ENCODE data around the gene ZFYVE26.

Gene ZFYVE26

DNA sequence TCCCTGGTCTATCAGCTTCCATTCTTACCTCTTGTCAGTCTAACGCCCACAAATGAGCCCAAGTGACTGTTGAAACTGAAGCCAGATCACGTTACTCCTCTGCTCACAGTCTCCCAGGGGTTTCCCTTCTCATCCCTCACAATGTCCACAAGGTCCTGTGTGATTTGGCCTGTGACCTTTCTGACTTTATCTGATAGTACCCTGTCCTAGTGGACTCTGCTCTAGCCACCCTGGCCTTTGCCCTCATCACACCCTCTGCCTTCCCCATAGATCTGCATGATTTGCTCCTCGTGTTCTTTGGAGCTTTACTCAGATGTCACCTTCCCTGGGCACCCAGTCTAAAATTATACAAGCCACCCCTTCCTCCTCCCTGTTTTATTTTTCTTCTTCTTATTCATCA is 59.2 kb downstream of the ZFYVE26 start:
- no peak for TF ChIP-seq POLR2A (IDR thresholded peaks at IDR 0.05; ENCODE audit: low read length)
- TF ChIP-seq GATA1 (IDR thresholded peaks at IDR 0.05; ENCODE audit: low read depth, low read length): no peak
- no peak for DNase-seq

DNA sequence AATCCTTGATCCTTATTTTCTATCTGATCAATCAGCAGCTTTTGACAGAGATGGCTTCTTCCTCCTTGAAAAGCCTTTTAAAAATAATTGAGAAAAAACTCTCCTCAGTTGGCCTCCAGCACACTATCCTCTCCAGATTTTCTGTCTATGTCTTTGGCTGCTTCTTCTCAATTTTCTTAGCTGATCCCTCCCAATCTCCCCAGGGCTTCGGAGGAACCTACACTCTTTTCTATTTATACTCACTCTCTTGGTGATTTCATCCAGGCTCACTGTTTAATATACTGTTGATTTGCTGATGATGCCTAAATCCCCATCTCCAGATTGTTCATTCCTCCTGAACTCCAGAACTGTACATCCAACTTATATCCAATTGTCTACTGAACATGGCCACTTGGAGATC is 59.9 kb downstream of the ZFYVE26 start:
- no peak for TF ChIP-seq POLR2A (IDR thresholded peaks at IDR 0.05; ENCODE audit: low read length)
- no peak for TF ChIP-seq GATA1 (IDR thresholded peaks at IDR 0.05; ENCODE audit: low read depth, low read length)
- DNase-seq: no peak

DNA sequence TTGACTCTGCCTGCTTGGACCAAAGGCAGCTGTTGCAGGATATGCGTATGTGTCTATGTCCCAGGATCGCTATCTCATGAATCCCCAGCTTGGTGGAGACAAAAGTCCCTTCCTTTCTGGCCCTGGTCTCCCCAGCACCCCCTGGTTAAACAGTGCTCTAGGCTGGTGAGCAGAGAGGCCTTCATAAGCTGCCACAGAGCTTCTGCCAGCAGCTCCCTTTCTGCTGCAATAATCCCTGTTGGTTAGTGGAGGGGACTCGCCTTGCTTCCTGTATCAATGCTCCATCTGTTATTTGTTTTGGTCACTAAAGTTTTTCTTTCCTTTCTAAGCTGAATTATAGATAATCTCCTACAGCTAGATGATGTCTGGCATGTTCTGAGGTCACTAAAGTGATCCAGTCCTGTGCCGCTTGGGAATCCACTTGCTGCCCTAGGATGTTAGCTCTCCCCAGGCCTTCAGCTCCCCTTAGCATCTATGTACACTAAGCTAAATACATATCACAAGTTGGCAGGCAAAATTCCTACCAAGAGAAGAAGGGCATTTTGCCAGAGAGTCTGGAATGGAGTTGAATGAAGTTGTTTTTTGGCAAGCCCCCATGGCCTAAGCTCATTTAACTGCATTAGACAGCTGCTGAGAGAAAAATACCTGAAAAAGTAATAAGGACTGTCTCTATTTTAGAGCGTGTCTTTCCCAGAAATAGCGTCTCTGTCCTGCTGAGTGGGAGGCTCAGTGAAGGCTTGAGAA is 66.9 kb downstream of the ZFYVE26 start:
- TF ChIP-seq POLR2A (IDR thresholded peaks at IDR 0.05; ENCODE audit: low read length) (no peak), GATA1 (IDR thresholded peaks at IDR 0.05; ENCODE audit: low read depth, low read length) (no peak)
- no peak for DNase-seq

DNA sequence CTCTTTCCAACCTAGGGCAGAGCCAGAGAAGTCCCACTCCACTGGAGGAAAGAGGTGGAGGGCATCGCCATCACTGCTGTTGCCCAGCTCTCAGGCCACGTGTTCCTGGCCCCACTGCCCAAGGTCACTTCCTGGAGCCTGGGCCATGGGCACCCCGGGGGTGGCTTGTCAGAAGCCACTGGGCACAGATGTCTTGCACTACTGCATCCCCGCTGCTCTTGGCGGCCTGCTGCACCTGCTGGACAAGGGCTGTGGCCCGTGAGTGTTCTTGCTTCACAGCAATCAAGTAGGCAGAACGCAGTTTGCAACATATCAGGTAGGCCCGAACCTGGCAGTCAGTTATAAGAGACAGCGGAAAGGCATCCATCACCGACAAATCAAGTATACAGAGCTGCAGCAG is 68.1 kb downstream of the ZFYVE26 start:
- TF ChIP-seq POLR2A (IDR thresholded peaks at IDR 0.05; ENCODE audit: low read length) (no peak), GATA1 (IDR thresholded peaks at IDR 0.05; ENCODE audit: low read depth, low read length) (no peak)
- DNase-seq: no peak

DNA sequence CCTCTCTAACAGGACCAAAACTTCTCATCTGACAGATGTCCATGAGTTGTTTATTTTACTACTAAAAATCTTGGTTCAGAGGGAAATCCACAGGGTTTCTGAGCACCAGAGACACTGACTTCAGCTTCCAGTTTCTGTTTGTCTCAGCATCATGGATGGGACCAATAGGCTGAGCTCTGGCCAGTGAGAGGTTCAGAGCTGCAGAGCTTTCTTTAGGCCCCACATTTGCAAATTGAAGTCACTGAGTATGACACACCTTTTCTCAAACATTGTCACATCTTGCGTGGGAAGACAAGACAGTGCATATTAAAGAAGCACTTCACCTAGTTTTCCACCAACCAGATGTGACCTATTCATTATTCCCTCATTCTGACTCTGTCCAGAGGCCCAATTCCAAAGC is 69.5 kb downstream of the ZFYVE26 start:
- DNase-seq: no peak

DNA sequence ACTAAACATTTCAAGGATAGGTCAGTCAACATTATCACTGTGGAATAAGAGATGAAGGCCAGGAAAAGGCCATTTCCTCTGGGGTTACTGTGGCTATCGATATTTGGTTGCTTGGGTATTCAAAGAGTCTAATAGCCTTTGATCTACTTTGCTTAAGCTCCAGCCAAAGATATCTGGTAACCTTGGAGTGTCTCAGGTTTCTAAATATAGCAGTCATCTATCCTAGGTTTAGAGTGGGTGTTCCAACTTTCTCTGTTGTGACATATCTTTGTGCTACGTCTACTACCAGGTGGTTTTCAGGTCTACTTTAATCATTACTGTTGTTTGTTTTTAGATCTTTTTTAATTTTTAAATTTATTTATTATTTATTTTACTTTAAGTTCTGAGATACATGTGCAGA is 72.3 kb downstream of the ZFYVE26 start:
- TF ChIP-seq GATA1 (IDR thresholded peaks at IDR 0.05; ENCODE audit: low read depth, low read length): no peak
- no peak for TF ChIP-seq POLR2A (IDR thresholded peaks at IDR 0.05; ENCODE audit: low read length)

More for the DNA sequence above, 69.5 kb downstream of the ZFYVE26 start:
- TF ChIP-seq GATA1 (IDR thresholded peaks at IDR 0.05; ENCODE audit: low read depth, low read length): no peak
- no peak for TF ChIP-seq POLR2A (IDR thresholded peaks at IDR 0.05; ENCODE audit: low read length)

DNA sequence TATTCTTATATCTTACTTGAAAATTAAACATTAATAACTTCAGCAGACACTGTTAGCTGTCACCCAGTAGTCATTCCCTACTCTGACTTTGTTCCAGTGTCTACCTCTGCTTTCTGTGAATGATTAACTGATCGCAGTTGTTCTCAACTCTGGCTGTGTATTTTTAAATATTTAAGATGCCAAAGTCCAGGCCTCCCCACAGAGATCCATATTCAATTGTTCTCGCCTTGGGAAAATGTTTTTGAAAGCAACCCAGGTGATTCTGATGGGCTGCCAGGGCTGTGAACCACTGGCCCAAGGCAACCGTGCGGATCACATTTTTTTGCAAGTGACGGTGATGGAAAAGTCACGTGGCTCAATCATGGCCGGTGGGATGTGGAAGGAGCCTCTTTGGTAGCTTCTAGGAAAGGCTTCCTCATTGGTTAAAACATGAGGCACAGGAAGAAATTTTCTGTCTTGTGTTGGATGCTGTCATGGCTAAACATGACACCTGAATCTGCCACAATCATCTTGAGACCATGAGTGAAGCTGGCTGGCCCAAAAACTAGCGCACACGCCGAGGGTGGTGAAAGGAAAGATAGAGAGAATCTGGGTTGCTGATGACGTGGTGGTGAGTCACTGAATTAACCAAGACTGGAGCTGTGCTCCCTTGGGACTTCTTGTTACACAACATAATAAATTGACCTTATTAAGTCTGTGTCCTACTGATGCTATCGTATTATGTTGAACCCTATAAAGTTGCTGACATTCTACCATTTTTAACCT is 77.5 kb downstream of the ZFYVE26 start:
- TF ChIP-seq POLR2A (IDR thresholded peaks at IDR 0.05; ENCODE audit: low read length) (no peak), GATA1 (IDR thresholded peaks at IDR 0.05; ENCODE audit: low read depth, low read length) (no peak)
- peak in 1 of 2 experiments; percentile 49 for DNase-seq

More for the DNA sequence above, 72.3 kb downstream of the ZFYVE26 start:
- no peak for DNase-seq

DNA sequence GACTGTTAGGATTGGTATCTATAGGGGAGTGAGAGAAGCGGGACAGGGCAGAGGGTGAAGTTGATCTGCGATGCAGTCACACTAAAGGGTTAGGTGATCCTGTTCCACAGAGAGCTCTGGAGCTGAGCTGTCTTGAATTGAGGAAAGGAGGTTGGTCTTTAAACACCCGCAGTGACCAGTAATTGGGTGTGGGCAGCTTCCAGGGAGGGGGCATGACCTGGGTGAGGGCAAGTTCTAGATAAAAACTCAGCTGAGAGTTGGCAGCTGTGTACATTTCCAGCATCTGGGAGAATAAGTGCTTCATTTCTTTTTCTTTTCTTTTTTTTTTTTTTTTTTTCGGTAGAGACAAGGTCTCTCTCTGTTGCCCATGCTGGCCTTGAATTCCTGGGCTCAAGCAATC is 79.6 kb downstream of the ZFYVE26 start:
- TF ChIP-seq GATA1 (IDR thresholded peaks at IDR 0.05; ENCODE audit: low read depth, low read length): no peak
- TF ChIP-seq POLR2A (IDR thresholded peaks at IDR 0.05; ENCODE audit: low read length): no peak
- DNase-seq: no peak

DNA sequence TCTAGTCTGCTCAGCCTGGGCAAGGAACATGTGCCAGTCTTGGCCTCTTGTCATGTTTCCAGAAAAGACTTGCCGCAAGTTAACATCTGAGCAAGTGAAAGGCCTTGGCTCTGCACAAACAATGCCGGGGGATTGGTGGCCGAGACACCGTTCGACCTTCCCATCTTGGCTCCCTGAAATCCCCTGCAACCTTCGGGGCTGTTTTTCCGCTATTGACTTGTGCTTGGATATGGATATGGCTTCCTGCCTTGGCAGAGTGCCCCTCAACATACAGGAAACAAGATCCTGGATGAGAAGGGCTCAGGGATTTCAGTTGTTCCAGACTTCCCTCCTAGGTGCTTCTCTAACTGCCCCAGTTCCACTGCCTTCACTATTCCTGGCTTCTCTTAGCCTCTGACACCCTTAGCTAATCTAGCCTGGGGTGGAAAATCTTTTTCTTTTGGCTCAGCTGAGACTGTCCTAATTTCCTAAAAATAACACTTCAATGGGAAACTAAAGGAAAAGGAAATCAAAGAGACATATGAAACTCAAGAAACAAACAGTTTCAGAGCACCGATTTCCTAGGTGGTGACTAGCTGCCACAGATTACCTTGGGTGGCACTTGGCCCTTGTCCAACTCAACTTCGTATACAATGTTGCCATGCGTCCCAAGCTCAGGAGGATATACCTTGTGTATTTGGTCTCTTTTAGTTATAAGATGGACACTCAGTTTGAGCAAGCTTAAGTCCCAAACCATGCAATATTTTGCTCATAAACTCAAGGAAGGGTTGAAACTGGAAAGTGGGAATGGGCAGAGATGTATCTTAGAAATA is 80.8 kb downstream of the ZFYVE26 start:
- TF ChIP-seq GATA1 (IDR thresholded peaks at IDR 0.05; ENCODE audit: low read depth, low read length) (no peak), POLR2A (IDR thresholded peaks at IDR 0.05; ENCODE audit: low read length) (no peak)
- DNase-seq: no peak

DNA sequence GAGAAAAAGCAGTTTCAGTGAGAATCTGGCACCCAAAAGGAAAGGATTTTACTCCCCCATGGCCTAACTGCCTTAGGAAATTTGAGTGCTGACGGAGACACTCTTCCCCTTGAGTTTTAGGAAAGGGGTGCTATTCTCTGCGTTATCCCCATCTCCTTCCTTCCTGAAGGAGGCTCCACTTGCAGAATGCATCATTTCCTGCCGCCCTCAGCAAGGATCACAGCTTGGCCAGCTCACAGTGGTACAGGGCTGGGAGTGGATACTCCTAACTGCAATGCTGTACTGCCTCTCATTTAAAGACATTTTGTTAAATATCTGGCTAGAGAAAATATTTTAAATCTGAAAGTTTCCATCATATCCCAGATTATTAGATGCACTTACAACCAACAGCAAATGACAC is 81.7 kb downstream of the ZFYVE26 start:
- DNase-seq: no peak
- TF ChIP-seq POLR2A (IDR thresholded peaks at IDR 0.05; ENCODE audit: low read length) (no peak), GATA1 (IDR thresholded peaks at IDR 0.05; ENCODE audit: low read depth, low read length) (no peak)

DNA sequence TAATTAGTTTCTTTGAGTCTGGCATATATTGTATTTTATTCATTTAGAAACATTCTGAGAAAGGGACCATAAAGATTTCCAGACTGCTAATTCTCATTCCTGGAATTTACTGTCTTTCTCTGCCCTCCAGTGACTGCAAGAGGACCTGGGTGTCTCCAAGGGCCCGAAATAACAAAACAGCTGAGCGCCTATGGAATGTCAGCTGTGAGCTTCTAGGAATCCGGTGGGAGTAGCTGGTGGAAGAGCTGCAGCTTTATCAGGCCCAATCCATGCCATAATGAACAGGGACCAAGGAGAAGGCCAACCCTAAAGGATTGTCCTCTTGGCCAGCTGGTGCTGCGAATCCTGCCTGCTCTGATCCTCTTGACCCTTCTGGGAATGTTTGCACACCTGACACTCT is 82.8 kb downstream of the ZFYVE26 start:
- no peak for TF ChIP-seq GATA1 (IDR thresholded peaks at IDR 0.05; ENCODE audit: low read depth, low read length)
- no peak for TF ChIP-seq POLR2A (IDR thresholded peaks at IDR 0.05; ENCODE audit: low read length)
- DNase-seq: no peak

DNA sequence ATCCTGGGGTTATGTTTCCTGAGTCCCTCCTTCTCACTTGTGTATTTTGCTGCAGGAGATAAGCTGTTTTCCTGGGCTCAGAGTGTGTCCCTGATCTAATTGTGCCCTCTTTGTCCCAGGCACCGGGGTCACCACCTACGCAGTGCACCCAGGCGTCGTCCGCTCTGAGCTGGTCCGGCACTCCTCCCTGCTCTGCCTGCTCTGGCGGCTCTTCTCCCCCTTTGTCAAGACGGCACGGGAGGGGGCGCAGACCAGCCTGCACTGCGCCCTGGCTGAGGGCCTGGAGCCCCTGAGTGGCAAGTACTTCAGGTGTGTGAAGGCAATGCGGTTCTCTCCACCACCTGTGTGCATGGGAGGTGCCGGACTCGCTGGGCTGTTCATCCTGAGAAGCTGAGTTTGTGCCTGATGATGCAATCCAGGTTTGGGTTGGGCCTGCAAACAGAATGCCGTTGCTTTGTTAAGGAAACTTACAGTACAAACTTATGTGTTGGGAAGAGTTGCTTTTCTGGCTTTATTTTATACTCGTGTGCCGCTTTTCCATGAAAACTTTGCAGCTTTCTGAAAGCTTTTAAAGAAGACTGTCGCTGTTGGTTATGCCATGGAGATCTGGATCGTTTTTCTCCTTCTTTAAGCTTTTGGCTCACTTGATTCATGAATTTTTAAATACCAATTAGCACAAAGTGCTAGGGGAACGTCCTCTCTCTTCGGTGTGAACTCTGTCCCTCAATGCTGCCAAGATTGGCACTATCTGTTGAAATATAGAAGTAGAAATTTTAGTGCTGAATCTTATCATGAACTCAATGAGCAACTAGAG is 87.1 kb downstream of the ZFYVE26 start:
- no peak for TF ChIP-seq POLR2A (IDR thresholded peaks at IDR 0.05; ENCODE audit: low read length)
- TF ChIP-seq GATA1 (IDR thresholded peaks at IDR 0.05; ENCODE audit: low read depth, low read length): no peak
- no peak for DNase-seq

DNA sequence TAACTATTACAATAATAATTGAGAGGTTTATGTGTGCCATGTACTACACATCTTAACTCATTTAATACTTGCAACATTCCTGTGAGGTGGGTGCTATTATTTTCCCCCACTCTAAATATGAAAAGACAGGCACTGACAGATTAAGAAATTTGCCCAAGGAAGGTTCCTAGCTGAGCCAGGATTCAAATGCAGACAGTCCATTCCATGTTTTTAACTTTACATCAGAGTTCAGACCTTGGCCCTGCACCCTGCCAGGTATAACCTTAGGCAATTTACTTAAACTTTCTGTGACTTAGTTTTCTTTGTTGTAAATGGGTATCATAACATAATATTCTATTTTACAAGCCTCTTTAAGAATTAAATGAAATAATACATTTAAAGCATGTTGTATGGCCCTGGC is 88.1 kb downstream of the ZFYVE26 start:
- no peak for DNase-seq

More for the DNA sequence above, 88.1 kb downstream of the ZFYVE26 start:
- no peak for TF ChIP-seq GATA1 (IDR thresholded peaks at IDR 0.05; ENCODE audit: low read depth, low read length)
- no peak for TF ChIP-seq POLR2A (IDR thresholded peaks at IDR 0.05; ENCODE audit: low read length)

All from erythroblast (primary cell).